Measurements from ENCODE around the gene KMT2A. TPM values are rescaled to one million over a fixed set of nuclear protein-coding genes. Genes with fewer than 3 reads are reported as not detected.

Gene KMT2A
- total RNA-seq, 1 experiment from 2014 or later = 62.0 TPM

DNA sequence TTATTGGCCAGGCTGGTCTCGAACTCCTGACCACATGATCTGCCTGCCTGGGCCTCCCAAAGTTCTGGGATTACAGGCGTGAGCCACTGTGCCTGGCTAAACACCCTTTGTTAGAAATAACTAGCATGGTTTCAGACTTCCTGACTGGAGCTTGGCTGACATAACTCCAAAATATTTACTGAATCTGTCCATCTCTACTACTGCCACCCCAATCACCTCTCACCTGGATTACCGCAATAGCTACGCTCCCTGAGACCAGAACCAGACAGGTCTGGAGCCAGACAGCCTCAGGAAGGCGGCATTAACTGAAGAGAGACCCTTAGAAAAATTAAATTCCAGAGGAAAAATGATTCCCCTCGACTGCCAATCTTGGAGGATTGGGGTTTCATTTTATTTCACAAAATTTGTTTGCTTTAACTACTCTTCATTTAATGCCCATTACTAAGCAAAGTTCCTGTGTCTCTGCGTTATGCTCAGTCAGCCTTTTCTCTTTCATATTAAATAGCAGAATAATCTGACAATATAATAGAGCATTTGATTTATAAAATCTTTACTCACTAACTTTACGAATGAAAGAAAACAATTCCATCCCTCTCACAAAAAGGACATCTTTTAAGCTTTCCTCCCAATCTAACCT lies 107.8 kb downstream of the KMT2A start:
- no peak overlapping the region for H2BK15ac ChIP-seq (ENCODE audit: low read depth, low read length)
- H4K91ac ChIP-seq (ENCODE audit: insufficient read length, low read depth, low read length) = no peak overlapping the region
- no peak overlapping the region for H2BK20ac ChIP-seq (ENCODE audit: low read depth, low read length, poor library complexity, severe bottlenecking)
- no peak overlapping the region for H2BK120ac ChIP-seq (ENCODE audit: low read depth, low read length, poor library complexity, severe bottlenecking)
- no peak overlapping the region for H3K23ac ChIP-seq (ENCODE audit: insufficient read length, low read depth, low read length)
- no peak overlapping the region for H2AFZ ChIP-seq (ENCODE audit: low read length)
- no peaks in the 10 kb centered on the region for H3K4me1 ChIP-seq (ENCODE audit: insufficient read depth, low read length)
- DNase-seq = no peak
- no peak overlapping the region for H3K27ac ChIP-seq (ENCODE audit: insufficient read length, low read depth, low read length)
- Mint-ChIP-seq H3K36me3 (ENCODE audit: insufficient read depth in 1 of 3, low read depth in 3 of 3) (peaks cover 0 to 20% (median 13%) of the 10 kb centered on the region in 3 experiments; a peak in 6 of 7 replicates), H3K27me3 (ENCODE audit: low read depth) (no peaks in the 10 kb centered on the region), H3K4me3 (no peak overlapping the region), H3K27ac (peak overlapping the region in 1 of 3 experiments; percentile 66; a peak in 1 of 7 replicates), H3K9me3 (no peaks in the 10 kb centered on the region), H3K4me1 (0 out of 4 replicates have a peak, but pooled peaks cover 0 to 3% of the 10 kb centered on the region in 2 experiments)
- no peaks in the 10 kb centered on the region for H3K79me1 ChIP-seq (ENCODE audit: insufficient read depth, low read depth, low read length, poor library complexity, severe bottlenecking)
- H3K9me3 ChIP-seq (ENCODE audit: control insufficient read depth, low read depth, low read length) = no peaks in the 10 kb centered on the region
- no peaks in the 10 kb centered on the region for H3K27me3 ChIP-seq (ENCODE audit: insufficient read depth, low read length)
- no CpG with 5 or more reads among the region's 8 CpGs for WGBS (ENCODE audit: extremely low coverage, insufficient read length, low lambda C conversion rate)
- H3K18ac ChIP-seq (ENCODE audit: insufficient read length, low read depth, low read length) = no peak overlapping the region
- H3K4ac ChIP-seq (ENCODE audit: low read depth, low read length) = no peak overlapping the region
- H3T11ph ChIP-seq (ENCODE audit: low read length) = no peak overlapping the region
- no peak overlapping the region for H2BK12ac ChIP-seq (ENCODE audit: insufficient read length, low read depth, low read length)
- H3K9ac ChIP-seq (ENCODE audit: extremely low read depth, insufficient read length, low read length) = no peak overlapping the region
- no peak overlapping the region for H3K4me2 ChIP-seq (ENCODE audit: insufficient read depth, insufficient read length, low read length)
- no peak overlapping the region for H3K56ac ChIP-seq (ENCODE audit: insufficient read length, low read depth, low read length)
- no peak overlapping the region for H4K5ac ChIP-seq (ENCODE audit: insufficient read length, low read depth, low read length)
- no peaks in the 10 kb centered on the region for H3K23me2 ChIP-seq (ENCODE audit: insufficient read length, low read depth, low read length, poor library complexity, severe bottlenecking)
- no peak overlapping the region for H2AK5ac ChIP-seq (ENCODE audit: insufficient read length, low read length)
- H2BK5ac ChIP-seq (ENCODE audit: insufficient read length, low read length) = no peak overlapping the region
- TF ChIP-seq, protein P1, sequence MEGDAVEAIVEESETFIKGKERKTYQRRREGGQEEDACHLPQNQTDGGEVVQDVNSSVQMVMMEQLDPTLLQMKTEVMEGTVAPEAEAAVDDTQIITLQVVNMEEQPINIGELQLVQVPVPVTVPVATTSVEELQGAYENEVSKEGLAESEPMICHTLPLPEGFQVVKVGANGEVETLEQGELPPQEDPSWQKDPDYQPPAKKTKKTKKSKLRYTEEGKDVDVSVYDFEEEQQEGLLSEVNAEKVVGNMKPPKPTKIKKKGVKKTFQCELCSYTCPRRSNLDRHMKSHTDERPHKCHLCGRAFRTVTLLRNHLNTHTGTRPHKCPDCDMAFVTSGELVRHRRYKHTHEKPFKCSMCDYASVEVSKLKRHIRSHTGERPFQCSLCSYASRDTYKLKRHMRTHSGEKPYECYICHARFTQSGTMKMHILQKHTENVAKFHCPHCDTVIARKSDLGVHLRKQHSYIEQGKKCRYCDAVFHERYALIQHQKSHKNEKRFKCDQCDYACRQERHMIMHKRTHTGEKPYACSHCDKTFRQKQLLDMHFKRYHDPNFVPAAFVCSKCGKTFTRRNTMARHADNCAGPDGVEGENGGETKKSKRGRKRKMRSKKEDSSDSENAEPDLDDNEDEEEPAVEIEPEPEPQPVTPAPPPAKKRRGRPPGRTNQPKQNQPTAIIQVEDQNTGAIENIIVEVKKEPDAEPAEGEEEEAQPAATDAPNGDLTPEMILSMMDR (conservative IDR thresholded peaks at IDR 0.05) = no peak
- no peak overlapping the region for H4K8ac ChIP-seq (replicated peaks; ENCODE audit: insufficient read length, low read depth, low read length)
- H3K79me2 ChIP-seq (ENCODE audit: insufficient read depth, low read length) = no peaks in the 10 kb centered on the region
- no peaks in the 10 kb centered on the region for H4K20me1 ChIP-seq (ENCODE audit: control insufficient read depth, insufficient read depth, insufficient read length)
- no peak overlapping the region for H3K14ac ChIP-seq (ENCODE audit: insufficient read depth, low read length)
